ENCODE results near the gene TMEM208.

Gene TMEM208

DNA sequence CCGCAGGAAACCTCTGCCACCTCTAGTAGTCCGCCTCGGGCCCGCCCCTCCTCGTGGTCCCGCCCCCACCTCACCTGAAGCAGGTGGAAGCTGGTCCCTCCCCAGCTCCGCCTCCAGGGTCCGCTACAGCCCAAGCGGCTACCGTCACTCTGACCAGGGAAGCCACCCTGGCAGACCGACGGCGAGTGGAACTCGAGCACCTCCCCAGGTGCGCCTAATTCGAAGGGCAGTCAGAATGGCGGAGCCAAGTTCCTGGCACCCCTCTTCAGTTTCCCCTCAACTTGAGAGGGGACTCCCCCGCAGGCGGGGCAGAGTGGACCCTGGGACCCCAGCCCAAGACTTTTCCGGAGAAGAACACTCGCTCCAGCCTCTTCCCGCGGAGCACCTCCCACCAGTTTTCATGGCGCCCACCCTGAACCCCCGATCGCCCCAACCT is 19.8 kb downstream of the TMEM208 start:
- H3K79me2 ChIP-seq (ENCODE audit: control insufficient read depth, insufficient read depth, low read length): peaks cover 12% of the 10 kb centered on the region
- peak overlapping the region; percentile 90 for H3K27ac ChIP-seq (ENCODE audit: low read depth, low read length)
- DNase-seq: peak; percentile 94
- H2AK5ac ChIP-seq (ENCODE audit: low read length): no peak overlapping the region
- H2BK15ac ChIP-seq (replicated peaks; ENCODE audit: low read depth): no peak overlapping the region
- H3K9ac ChIP-seq (ENCODE audit: low read length): peak overlapping the region; percentile 85
- no peak overlapping the region for H4K8ac ChIP-seq (ENCODE audit: low read depth, low read length)
- WGBS (ENCODE audit: extremely low coverage, insufficient coverage, low lambda C conversion rate): no CpG with 5 or more reads among the region's 26 CpGs
- peak overlapping the region; percentile 29 for H3K23ac ChIP-seq (ENCODE audit: low read length)
- peaks cover 4% of the 10 kb centered on the region for H3K27me3 ChIP-seq (ENCODE audit: insufficient read depth, low read length, poor library complexity)
- peak overlapping the region; percentile 94 for H3K56ac ChIP-seq (ENCODE audit: low read length)
- H3K4me3 ChIP-seq (ENCODE audit: low read length): peak overlapping the region; percentile 82
- peak overlapping the region; percentile 50 for H2BK5ac ChIP-seq (ENCODE audit: low read length)
- peak overlapping the region; percentile 19 for H3K18ac ChIP-seq (ENCODE audit: low read length)
- peaks cover 21% of the 10 kb centered on the region for H3K4me1 ChIP-seq (ENCODE audit: control insufficient read depth, low read depth, low read length)
- H2BK120ac ChIP-seq (ENCODE audit: low read depth, low read length): no peak overlapping the region
- H3K36me3 ChIP-seq (ENCODE audit: control insufficient read depth, insufficient read depth, low read length): no peaks in the 10 kb centered on the region
- H3K4me2 ChIP-seq (ENCODE audit: low read length): peak overlapping the region; percentile 65
- no peak overlapping the region for H4K5ac ChIP-seq (ENCODE audit: low read length)
- H3K79me1 ChIP-seq (ENCODE audit: low read length): peaks cover 12% of the 10 kb centered on the region
- no peak overlapping the region for H3K4ac ChIP-seq (ENCODE audit: low read depth, low read length)

GRCh38 chr16:67247192-67248072 is 20.5 kb downstream of the TMEM208 start, which contains the start of gene FHOD1:
Gene FHOD1, minus strand, starts transcription at chr16:67247481. Its CDS starts 71 bp downstream, at chr16:67247410.
- peaks cover 4% of the 10 kb centered on the region for H3K27me3 ChIP-seq (ENCODE audit: insufficient read depth, low read length, poor library complexity)
- H4K8ac ChIP-seq (ENCODE audit: low read depth, low read length): no peak within 1 kb of the TSS
- H3K56ac ChIP-seq (ENCODE audit: low read length): peak within 1 kb of the TSS; percentile 94
- H4K5ac ChIP-seq (ENCODE audit: low read length): no peak within 1 kb of the TSS
- H3K4me2 ChIP-seq (ENCODE audit: low read length): peak within 1 kb of the TSS; percentile 83
- H3K4me1 ChIP-seq (ENCODE audit: control insufficient read depth, low read depth, low read length): peaks cover 21% of the 10 kb centered on the region
- H3K36me3 ChIP-seq (ENCODE audit: control insufficient read depth, insufficient read depth, low read length): no peaks in the 10 kb centered on the region
- H3K27ac ChIP-seq (ENCODE audit: low read depth, low read length): peak within 1 kb of the TSS; percentile 90
- H3K4ac ChIP-seq (ENCODE audit: low read depth, low read length): peak within 1 kb of the TSS; percentile 37
- no peak within 1 kb of the TSS for H2BK120ac ChIP-seq (ENCODE audit: low read depth, low read length)
- no peak within 1 kb of the TSS for H2BK15ac ChIP-seq (replicated peaks; ENCODE audit: low read depth)
- H2BK5ac ChIP-seq (ENCODE audit: low read length): peak within 1 kb of the TSS; percentile 50
- H3K79me1 ChIP-seq (ENCODE audit: low read length): peaks cover 9% of the 10 kb centered on the region
- no CpG with 5 or more reads among the region's 60 CpGs for WGBS (ENCODE audit: extremely low coverage, insufficient coverage, low lambda C conversion rate)
- H2AK5ac ChIP-seq (ENCODE audit: low read length): no peak within 1 kb of the TSS
- DNase-seq: peak; percentile 96
- peaks cover 9% of the 10 kb centered on the region for H3K79me2 ChIP-seq (ENCODE audit: control insufficient read depth, insufficient read depth, low read length)
- H3K18ac ChIP-seq (ENCODE audit: low read length): peak within 1 kb of the TSS; percentile 89
- H3K23ac ChIP-seq (ENCODE audit: low read length): peak within 1 kb of the TSS; percentile 45
- peak within 1 kb of the TSS; percentile 82 for H3K4me3 ChIP-seq (ENCODE audit: low read length)
- H3K9ac ChIP-seq (ENCODE audit: low read length): peak within 1 kb of the TSS; percentile 85

- peaks cover 6% of the 10 kb centered on the region for H3K79me2 ChIP-seq (ENCODE audit: control insufficient read depth, insufficient read depth, low read length)
- H2BK5ac ChIP-seq (ENCODE audit: low read length): no peak overlapping the region
- no peak overlapping the region for H2AK5ac ChIP-seq (ENCODE audit: low read length)
- H3K4me3 ChIP-seq (ENCODE audit: low read length): no peak overlapping the region
- peak overlapping the region; percentile 89 for H3K18ac ChIP-seq (ENCODE audit: low read length)
- no peak overlapping the region for H3K23ac ChIP-seq (ENCODE audit: low read length)
- H3K79me1 ChIP-seq (ENCODE audit: low read length): peaks cover 7% of the 10 kb centered on the region
- WGBS (ENCODE audit: extremely low coverage, insufficient coverage, low lambda C conversion rate): no CpG with 5 or more reads among the region's 7 CpGs
- no peak overlapping the region for H3K4ac ChIP-seq (ENCODE audit: low read depth, low read length)
- H4K8ac ChIP-seq (ENCODE audit: low read depth, low read length): no peak overlapping the region
- no peak overlapping the region for H4K5ac ChIP-seq (ENCODE audit: low read length)
- peak overlapping the region; percentile 90 for H3K56ac ChIP-seq (ENCODE audit: low read length)
- H3K27ac ChIP-seq (ENCODE audit: low read depth, low read length): no peak overlapping the region
- peaks cover 19% of the 10 kb centered on the region for H3K4me1 ChIP-seq (ENCODE audit: control insufficient read depth, low read depth, low read length)
- H3K4me2 ChIP-seq (ENCODE audit: low read length): peak overlapping the region; percentile 83
- no peaks in the 10 kb centered on the region for H3K36me3 ChIP-seq (ENCODE audit: control insufficient read depth, insufficient read depth, low read length)
- H3K9ac ChIP-seq (ENCODE audit: low read length): peak overlapping the region; percentile 73
- no peak overlapping the region for H2BK15ac ChIP-seq (replicated peaks; ENCODE audit: low read depth)
- H3K27me3 ChIP-seq (ENCODE audit: insufficient read depth, low read length, poor library complexity): peaks cover 4% of the 10 kb centered on the region
- DNase-seq: no peak
- no peak overlapping the region for H2BK120ac ChIP-seq (ENCODE audit: low read depth, low read length)
Observed at GRCh38 chr16:67248073-67248400, 21.1 kb downstream of the TMEM208 start.

DNA sequence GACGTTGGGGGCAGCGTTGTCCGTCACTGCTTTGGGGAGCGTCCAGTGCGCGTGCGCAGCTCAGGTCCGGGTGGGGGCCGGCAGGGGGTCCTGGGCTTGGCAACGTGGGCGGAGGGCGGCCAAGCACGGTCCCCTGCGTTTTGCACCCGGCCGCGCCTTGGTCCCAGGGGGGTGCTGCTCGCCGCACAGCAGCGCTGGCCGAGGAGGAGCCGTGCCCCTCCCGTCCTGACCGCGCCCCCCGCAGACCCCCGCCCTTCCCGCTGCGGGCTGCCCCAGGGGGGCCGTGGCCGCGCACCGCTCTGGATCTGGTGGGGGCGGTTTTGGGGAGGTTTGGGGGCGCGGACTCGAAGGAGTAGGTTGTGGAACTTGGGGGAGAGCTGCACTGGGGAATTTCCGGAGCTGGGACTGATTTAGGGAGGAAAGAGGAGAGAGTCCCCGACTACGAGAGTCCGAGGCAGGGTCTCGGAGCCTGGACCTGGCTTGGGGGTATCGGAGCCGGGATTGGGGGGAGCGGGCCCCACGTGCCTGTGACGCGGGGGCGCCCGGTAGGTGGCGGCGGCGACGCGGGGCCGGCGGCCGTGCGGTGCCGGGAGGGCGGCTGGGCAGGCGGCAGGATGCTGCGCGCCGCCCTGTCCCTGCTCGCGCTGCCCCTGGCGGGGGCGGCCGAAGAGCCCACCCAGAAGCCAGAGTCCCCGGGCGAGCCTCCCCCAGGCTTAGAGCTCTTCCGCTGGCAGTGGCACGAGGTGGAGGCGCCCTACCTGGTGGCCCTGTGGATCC is 21.7 kb downstream of the TMEM208 start, which contains the start of gene SLC9A5:
SLC9A5 (plus strand) TSS at position 579 of the 777 bp plus-strand sequence; CDS start at position 615, 36 bp downstream.
- whole genome bisulfite sequencing (ENCODE audit: extremely low coverage, insufficient coverage, low lambda C conversion rate): no CpG with 5 or more reads among the region's 75 CpGs

DNA sequence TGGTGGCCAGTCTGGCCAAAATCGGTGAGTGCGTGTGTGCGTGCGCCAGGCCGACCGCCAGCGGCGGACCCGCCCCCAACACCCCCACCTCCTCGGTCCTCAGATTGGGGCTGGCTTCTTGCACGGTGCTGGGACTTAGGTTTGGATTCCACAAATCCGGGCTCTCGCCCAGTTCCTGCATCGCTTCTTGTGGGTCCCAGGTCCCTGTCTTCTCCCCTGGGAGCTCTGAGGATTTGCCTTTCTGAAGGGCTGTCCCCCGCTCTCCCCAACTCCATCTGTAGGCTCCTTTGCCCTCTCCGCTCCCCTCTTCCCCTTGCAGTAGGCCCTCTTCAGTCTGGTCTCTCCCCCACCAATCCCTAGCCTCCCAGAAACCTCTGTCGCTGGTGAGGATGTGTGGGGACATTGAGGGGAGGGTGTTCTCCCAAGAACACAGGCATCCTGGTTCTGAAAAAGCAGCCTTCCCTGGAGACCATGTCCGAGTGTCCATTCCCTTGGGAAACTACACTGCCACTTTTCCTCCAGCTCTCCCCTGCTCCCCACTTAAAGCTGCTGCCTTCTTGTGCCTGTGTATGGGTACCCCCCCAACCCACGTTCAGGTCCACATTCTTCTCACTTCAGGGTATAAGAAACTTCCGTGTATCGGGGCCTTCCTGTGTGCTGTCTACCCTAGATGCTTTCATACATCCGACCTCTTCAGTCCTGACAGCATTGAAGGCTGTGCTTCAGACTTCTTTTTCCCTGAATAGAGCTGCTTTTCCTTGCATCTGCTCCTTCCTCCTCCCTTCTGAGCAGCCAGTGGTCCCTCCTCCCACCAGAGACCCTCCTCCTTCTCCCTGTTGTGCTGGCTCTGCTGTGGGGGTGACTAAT is 22.5 kb downstream of the TMEM208 start:
- Histone ChIP-seq H3K56ac (ENCODE audit: low read length) (peak overlapping the region; percentile 90), H2BK15ac (replicated peaks; ENCODE audit: low read depth) (no peak overlapping the region)
- DNase-seq: no peak

More for the DNA sequence above, 21.7 kb downstream of the TMEM208 start, which contains the start of gene SLC9A5:
- Histone ChIP-seq H3K4me3 (ENCODE audit: low read length) (peak within 1 kb of the TSS; percentile 60), H4K8ac (ENCODE audit: low read depth, low read length) (no peak within 1 kb of the TSS), H3K36me3 (ENCODE audit: control insufficient read depth, insufficient read depth, low read length) (no peaks in the 10 kb centered on the region), H3K27me3 (ENCODE audit: insufficient read depth, low read length, poor library complexity) (peaks cover 4% of the 10 kb centered on the region), H3K9ac (ENCODE audit: low read length) (peak within 1 kb of the TSS; percentile 73), H2BK5ac (ENCODE audit: low read length) (no peak within 1 kb of the TSS), H2AK5ac (ENCODE audit: low read length) (peak within 1 kb of the TSS; percentile 69), H3K79me2 (ENCODE audit: control insufficient read depth, insufficient read depth, low read length) (peaks cover 5% of the 10 kb centered on the region), H3K4me1 (ENCODE audit: control insufficient read depth, low read depth, low read length) (peaks cover 19% of the 10 kb centered on the region), H3K79me1 (ENCODE audit: low read length) (peaks cover 7% of the 10 kb centered on the region), H3K23ac (ENCODE audit: low read length) (peak within 1 kb of the TSS; percentile 89), H3K4ac (ENCODE audit: low read depth, low read length) (peak within 1 kb of the TSS; percentile 81), H2BK15ac (replicated peaks; ENCODE audit: low read depth) (peak within 1 kb of the TSS; percentile 37), H3K18ac (ENCODE audit: low read length) (peak within 1 kb of the TSS; percentile 89), H2BK120ac (ENCODE audit: low read depth, low read length) (no peak within 1 kb of the TSS), H3K27ac (ENCODE audit: low read depth, low read length) (no peak within 1 kb of the TSS), H3K4me2 (ENCODE audit: low read length) (peak within 1 kb of the TSS; percentile 83), H4K5ac (ENCODE audit: low read length) (no peak within 1 kb of the TSS), H3K56ac (ENCODE audit: low read length) (peak within 1 kb of the TSS; percentile 90)
- DNase-seq: no peak

More for the DNA sequence above, 22.5 kb downstream of the TMEM208 start:
- Histone ChIP-seq H3K79me2 (ENCODE audit: control insufficient read depth, insufficient read depth, low read length) (peaks cover 5% of the 10 kb centered on the region), H2BK120ac (ENCODE audit: low read depth, low read length) (no peak overlapping the region), H3K9ac (ENCODE audit: low read length) (peak overlapping the region; percentile 73), H3K4me1 (ENCODE audit: control insufficient read depth, low read depth, low read length) (peaks cover 19% of the 10 kb centered on the region), H3K36me3 (ENCODE audit: control insufficient read depth, insufficient read depth, low read length) (no peaks in the 10 kb centered on the region), H2AK5ac (ENCODE audit: low read length) (peak overlapping the region; percentile 69), H3K4me3 (ENCODE audit: low read length) (peak overlapping the region; percentile 60), H2BK5ac (ENCODE audit: low read length) (no peak overlapping the region), H3K27me3 (ENCODE audit: insufficient read depth, low read length, poor library complexity) (peaks cover 4% of the 10 kb centered on the region), H3K4ac (ENCODE audit: low read depth, low read length) (peak overlapping the region; percentile 81), H3K4me2 (ENCODE audit: low read length) (peak overlapping the region; percentile 83), H3K27ac (ENCODE audit: low read depth, low read length) (no peak overlapping the region), H4K5ac (ENCODE audit: low read length) (no peak overlapping the region), H4K8ac (ENCODE audit: low read depth, low read length) (no peak overlapping the region), H3K79me1 (ENCODE audit: low read length) (peaks cover 7% of the 10 kb centered on the region), H3K23ac (ENCODE audit: low read length) (peak overlapping the region; percentile 89), H3K18ac (ENCODE audit: low read length) (peak overlapping the region; percentile 89)
- no CpG with 5 or more reads among the region's 22 CpGs for WGBS (ENCODE audit: extremely low coverage, insufficient coverage, low lambda C conversion rate)
